Right atrium auricular region (tissue), 2 donors: ENCODE data around the gene CCDC138. TPM values are rescaled to one million over a fixed set of nuclear protein-coding genes. Genes with fewer than 3 reads are reported as not detected.
A peak's percentile ranks its signal among the peaks of the same experiment; 100 is the strongest.

Experiments used
- DNase-seq: peaks from one replicate; pipeline ENCODE4 v3.0.0-alpha.2; 2019; ENCODE audit warnings: low spot score
- H3K27ac ChIP-seq, 2 donors: fragments of 200-600 bp; sonication (generic); 1 replicate in 1 of 2; 2 replicates in 1 of 2; pipeline ENCODE4 v1.5.1; 2016 to 2019
- H3K27me3 ChIP-seq, 2 donors: fragments of 200-600 bp; sonication (generic); one replicate each; pipeline versions ENCODE4 v1.5.1 to v1.6.0; 2017 to 2019
- H3K36me3 ChIP-seq: fragments of 200-600 bp; sonication (generic); one replicate; pipeline ENCODE4 v1.5.1; 2016
- H3K4me1 ChIP-seq, 2 donors: fragments of 200-600 bp; sonication (generic); one replicate each; pipeline versions ENCODE4 v1.5.1 to v1.6.0; 2017 to 2019
- H3K4me3 ChIP-seq, 2 donors: fragments of 200-600 bp; sonication (generic); 1 replicate in 1 of 2; 2 replicates in 1 of 2; pipeline ENCODE4 v1.5.1; 2017 to 2019; ENCODE audit warnings: mild to moderate bottlenecking in 1 of 2, moderate library complexity in 1 of 2
- H3K9me3 ChIP-seq, 2 donors: fragments of 200-600 bp; sonication (generic); one replicate each; pipeline ENCODE4 v1.5.1; 2019
- total RNA-seq, 2 donors: library from RNA; depleted of rRNA; stranded (reverse); fragments of >200 nt; gene quantifications; one replicate each; pipeline ENCODE4 v1.1.0, GENCODE V29; 2016
- TF ChIP-seq, protein P1 (sequence below), 2 donors: fragments of 200-600 bp; sonication (generic); IDR thresholded peaks; one replicate each; pipeline ENCODE4 v1.5.1; 2019; ENCODE audit warnings: antibody characterized with exemption in 2 of 2

Gene CCDC138
- total RNA-seq, 2 donors from 2014 or later = 1.0 to 1.5 TPM

DNA sequence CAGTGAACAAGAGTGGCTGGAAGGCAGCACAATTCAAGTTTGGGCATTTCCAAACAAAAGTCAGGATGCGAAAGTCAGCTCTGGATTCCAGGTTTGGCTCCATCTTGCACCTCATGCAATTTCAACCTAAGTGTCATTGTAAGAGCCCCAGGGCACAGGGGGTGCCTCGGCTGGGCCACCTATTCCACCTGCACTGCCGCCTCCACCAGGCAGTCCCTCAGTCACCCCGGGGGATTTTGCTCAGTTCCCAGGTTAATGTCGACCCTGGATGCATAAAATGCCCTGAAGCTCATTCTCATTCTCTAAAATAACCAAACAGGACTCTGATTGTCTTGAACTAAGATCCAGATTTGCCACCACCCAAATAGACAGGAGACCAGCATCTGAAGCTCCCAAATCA lies 124.8 kb downstream of the CCDC138 start:
- no peaks in the 10 kb centered on the region for H3K9me3 ChIP-seq
- H3K27ac ChIP-seq = no peak overlapping the region
- H3K27me3 ChIP-seq = no peaks in the 10 kb centered on the region
- DNase-seq = no peak
- H3K36me3 ChIP-seq = no peaks in the 10 kb centered on the region
- H3K4me3 ChIP-seq = no peak overlapping the region
- no peaks in the 10 kb centered on the region for H3K4me1 ChIP-seq
- TF ChIP-seq, protein P1, sequence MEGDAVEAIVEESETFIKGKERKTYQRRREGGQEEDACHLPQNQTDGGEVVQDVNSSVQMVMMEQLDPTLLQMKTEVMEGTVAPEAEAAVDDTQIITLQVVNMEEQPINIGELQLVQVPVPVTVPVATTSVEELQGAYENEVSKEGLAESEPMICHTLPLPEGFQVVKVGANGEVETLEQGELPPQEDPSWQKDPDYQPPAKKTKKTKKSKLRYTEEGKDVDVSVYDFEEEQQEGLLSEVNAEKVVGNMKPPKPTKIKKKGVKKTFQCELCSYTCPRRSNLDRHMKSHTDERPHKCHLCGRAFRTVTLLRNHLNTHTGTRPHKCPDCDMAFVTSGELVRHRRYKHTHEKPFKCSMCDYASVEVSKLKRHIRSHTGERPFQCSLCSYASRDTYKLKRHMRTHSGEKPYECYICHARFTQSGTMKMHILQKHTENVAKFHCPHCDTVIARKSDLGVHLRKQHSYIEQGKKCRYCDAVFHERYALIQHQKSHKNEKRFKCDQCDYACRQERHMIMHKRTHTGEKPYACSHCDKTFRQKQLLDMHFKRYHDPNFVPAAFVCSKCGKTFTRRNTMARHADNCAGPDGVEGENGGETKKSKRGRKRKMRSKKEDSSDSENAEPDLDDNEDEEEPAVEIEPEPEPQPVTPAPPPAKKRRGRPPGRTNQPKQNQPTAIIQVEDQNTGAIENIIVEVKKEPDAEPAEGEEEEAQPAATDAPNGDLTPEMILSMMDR (IDR thresholded peaks at IDR 0.05) = no peak

GRCh38 chr2:108911807-108912628 lies 125.4 kb downstream of the CCDC138 start:
- peak; percentile 46 for DNase-seq
- H3K27ac ChIP-seq = no peak overlapping the region

GRCh38 chr2:108912629-108912902 lies 126.0 kb downstream of the CCDC138 start:
- H3K27me3 ChIP-seq = no peaks in the 10 kb centered on the region
- no peak overlapping the region for H3K4me3 ChIP-seq
- H3K36me3 ChIP-seq = no peaks in the 10 kb centered on the region
- H3K27ac ChIP-seq = no peak overlapping the region
- TF ChIP-seq, protein P1 (IDR thresholded peaks at IDR 0.05) = no peak
- H3K9me3 ChIP-seq = no peaks in the 10 kb centered on the region
- no peak for DNase-seq
- H3K4me1 ChIP-seq = no peaks in the 10 kb centered on the region

More at GRCh38 chr2:108911807-108912628, 125.4 kb downstream of the CCDC138 start:
- no peaks in the 10 kb centered on the region for H3K4me1 ChIP-seq
- H3K4me3 ChIP-seq = no peak overlapping the region
- TF ChIP-seq, protein P1 (IDR thresholded peaks at IDR 0.05) = no peak
- no peaks in the 10 kb centered on the region for H3K9me3 ChIP-seq
- H3K27me3 ChIP-seq = no peaks in the 10 kb centered on the region
- H3K36me3 ChIP-seq = no peaks in the 10 kb centered on the region

- no peaks in the 10 kb centered on the region for H3K4me1 ChIP-seq
- no peaks in the 10 kb centered on the region for H3K27me3 ChIP-seq
- H3K36me3 ChIP-seq = no peaks in the 10 kb centered on the region
- no peaks in the 10 kb centered on the region for H3K9me3 ChIP-seq
- TF ChIP-seq, protein P1 (IDR thresholded peaks at IDR 0.05) = no peak
- H3K27ac ChIP-seq = no peak overlapping the region
- DNase-seq = peak; percentile 55
- no peak overlapping the region for H3K4me3 ChIP-seq
These were observed 129.7 kb downstream of the CCDC138 start for GRCh38 chr2:108916122-108916795.

DNA sequence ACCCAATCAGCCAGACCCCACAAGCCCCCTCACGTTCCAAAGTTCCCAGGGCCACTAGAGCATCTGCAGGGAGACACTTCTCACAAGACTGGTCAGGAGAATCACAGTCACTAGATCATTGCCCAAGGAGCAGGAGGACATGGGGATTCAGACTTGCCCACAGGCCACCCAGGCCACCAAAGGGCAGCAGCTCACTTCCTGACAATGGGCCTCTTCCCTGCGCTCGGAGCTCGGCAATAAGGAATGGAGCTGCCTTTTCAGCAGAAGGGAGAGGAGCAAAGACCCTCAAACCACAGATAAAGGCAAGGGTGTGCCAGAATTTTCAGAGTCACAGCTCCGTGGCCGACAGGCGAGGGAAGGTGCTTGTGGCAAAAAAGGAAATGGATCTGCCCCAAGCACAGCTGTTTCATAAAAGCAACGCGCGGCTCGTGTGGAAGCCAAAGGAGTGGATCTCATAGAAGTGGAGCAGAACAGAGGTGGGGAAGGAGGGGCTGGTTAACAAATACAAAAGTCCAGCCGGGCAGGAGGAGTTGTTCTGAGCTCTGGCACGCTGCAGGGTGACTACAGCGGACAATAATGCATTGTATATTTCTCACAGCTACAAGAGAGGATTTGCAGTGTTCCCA lies 130.3 kb downstream of the CCDC138 start:
- H3K27me3 ChIP-seq = no peaks in the 10 kb centered on the region
- DNase-seq = peak; percentile 55
- no peak overlapping the region for H3K4me3 ChIP-seq
- no peak overlapping the region for H3K27ac ChIP-seq
- no peaks in the 10 kb centered on the region for H3K4me1 ChIP-seq
- H3K36me3 ChIP-seq = no peaks in the 10 kb centered on the region
- TF ChIP-seq, protein P1 (IDR thresholded peaks at IDR 0.05) = no peak
- H3K9me3 ChIP-seq = no peaks in the 10 kb centered on the region
